ENCODE measurements around the gene AGER.

AGER gene

GRCh38 chr6:32167761-32168262 lies 16.2 kb downstream of the AGER start:
- no peak for DNase-seq

DNA sequence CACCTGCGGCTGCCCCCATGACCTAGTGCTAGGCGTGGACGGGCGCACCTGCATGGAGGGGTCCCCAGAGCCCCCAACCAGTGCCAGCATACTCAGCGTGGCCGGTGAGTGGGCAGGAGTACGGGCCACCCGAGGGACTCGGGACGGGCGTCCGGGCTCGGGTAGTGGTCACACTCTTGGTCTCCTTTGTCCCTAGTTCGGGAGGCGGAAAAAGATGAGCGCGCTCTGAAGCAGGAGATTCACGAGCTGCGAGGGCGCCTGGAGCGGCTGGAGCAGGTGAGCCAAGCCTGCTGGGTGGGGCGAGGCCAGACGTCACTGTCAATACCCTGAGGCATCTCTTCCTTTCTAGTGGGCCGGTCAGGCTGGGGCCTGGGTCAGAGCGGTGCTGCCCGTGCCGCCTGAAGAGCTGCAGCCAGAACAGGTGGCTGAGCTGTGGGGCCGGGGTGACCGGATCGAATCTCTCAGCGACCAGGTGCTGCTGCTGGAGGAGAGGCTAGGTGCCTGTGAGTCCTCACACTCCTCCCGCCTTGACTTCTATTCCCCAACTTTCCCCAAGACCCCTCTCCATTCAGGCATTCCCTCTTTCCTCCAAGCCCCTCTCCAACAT lies 16.8 kb downstream of the AGER start:
- DNase-seq: no peak

DNA sequence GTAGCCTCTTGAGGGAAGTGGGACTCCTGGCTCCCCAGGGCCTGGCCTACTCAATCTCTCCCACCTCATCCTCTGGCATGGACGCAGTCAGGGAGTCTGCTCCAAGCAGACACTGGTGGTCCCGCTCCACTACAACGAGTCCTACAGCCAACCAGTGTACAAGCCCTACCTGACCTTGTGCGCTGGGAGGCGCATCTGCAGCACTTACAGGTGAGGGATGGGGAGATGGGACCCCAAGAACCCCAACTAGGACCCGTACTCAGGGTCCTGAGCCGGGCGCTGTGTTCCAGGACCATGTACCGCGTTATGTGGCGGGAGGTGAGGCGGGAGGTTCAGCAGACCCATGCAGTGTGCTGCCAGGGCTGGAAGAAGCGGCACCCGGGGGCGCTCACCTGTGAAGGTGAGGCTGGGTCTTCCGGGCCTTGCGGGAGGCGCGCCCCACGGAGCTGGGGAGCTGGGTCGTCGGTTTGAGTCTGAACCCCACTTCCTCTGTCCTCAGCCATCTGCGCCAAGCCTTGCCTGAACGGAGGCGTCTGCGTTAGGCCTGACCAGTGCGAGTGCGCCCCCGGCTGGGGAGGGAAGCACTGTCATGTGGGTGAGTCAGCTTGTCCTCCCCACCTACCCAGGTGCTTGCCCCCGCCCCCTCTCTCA lies 17.5 kb downstream of the AGER start:
- no peak for DNase-seq

GRCh38 chr6:32164295-32164694 lies 19.8 kb downstream of the AGER start, which contains the start of gene EGFL8:
Gene EGFL8 (plus strand): TSS chr6:32164595. CDS start chr6:32166166, 1,571 bp downstream.
- DNase-seq: no peak

GRCh38 chr6:32163559-32164258 lies 20.3 kb downstream of the AGER start:
- no peak for DNase-seq

- DNase-seq: no peak
Measured at GRCh38 chr6:32158052-32158451, 26.0 kb downstream of the AGER start.

GRCh38 chr6:32156891-32157290 lies 27.2 kb downstream of the AGER start:
- DNase-seq: no peak

- peak; percentile 48 for DNase-seq
Measured at GRCh38 chr6:32154514-32155161, 29.4 kb downstream of the AGER start.

GRCh38 chr6:32153564-32154513 lies 30.2 kb downstream of the AGER start, which contains the start of gene PPT2:
Gene PPT2 (plus strand): TSS chr6:32154141. CDS start chr6:32154595, 454 bp downstream.
- peak; percentile 85 for DNase-seq

DNA sequence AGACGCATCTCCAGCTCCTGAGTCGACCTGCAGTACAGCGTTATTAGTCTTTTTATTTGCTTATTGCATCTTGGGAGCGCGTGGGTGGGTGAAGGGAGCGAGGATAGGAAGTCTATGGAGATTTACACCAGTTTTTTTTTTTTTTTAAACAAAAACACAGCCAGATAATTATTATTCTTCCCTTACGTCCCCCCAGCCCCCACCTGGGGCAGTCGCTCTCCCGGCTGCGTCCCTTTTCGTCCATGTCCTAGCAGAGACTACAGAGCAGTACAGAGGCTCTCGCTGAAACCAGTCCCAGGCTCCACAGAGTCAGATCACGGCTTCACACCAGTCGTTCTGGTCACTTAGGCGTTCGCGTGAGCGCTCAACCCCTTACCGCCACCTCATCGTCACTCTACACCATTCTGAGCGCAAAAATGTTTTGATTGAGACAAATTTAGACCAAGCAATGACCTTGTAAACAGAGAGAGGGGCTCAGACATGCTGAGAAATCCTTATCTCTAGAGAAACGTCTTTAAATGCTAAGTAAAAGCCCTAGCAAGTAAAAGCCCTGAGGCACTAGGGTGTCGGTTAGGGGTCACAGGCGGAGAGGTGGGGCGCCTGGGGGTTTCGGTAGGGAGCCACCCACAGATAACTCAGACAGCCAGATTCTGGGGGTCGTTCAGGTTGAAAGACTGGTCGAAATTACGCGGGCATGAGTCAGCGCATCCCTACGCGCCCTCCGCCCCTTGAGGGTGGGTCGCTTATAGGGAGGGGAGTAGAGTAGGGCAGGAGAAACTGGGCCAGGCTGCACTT lies 31.1 kb downstream of the AGER start:
- no peak for DNase-seq

- no peak for DNase-seq
Measured at GRCh38 chr6:32151863-32152768, 31.9 kb downstream of the AGER start, which contains the start of gene PRRT1. Gene PRRT1 (minus strand): TSS chr6:32151939. CDS start chr6:32151827, 112 bp downstream.

DNA sequence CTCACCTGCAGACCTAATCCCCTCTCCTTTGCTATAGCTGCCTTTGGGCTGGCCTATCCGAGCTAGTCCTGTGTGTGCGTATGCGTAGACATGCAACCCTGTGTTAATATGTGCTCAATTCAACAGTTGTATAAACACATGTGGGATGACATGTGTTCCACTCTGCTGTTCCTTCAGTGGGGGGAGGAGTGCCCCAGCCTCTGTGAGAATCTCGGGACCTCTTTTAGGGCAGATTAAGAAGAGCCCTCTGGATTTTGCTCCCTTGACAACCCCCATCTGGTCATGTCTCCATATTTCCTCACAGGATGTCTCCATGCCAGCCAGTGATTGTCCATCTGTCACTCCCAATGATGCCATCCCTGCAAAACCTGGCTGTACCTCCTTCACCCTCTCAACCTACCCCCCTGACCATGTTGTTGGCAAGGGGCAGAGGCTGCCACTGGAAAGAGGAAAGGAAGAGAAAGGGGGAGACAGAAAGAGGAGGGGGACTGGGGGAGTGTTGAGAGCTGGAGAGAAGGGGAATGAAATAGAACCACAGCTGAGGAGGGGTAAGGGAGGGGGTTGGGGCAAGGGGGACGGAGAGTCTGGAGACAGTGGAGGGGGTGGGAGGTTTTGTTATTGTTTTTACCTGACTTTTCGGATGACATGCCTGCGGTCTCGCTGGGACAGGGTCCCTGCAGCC lies 32.7 kb downstream of the AGER start:
- no peak for DNase-seq

DNA sequence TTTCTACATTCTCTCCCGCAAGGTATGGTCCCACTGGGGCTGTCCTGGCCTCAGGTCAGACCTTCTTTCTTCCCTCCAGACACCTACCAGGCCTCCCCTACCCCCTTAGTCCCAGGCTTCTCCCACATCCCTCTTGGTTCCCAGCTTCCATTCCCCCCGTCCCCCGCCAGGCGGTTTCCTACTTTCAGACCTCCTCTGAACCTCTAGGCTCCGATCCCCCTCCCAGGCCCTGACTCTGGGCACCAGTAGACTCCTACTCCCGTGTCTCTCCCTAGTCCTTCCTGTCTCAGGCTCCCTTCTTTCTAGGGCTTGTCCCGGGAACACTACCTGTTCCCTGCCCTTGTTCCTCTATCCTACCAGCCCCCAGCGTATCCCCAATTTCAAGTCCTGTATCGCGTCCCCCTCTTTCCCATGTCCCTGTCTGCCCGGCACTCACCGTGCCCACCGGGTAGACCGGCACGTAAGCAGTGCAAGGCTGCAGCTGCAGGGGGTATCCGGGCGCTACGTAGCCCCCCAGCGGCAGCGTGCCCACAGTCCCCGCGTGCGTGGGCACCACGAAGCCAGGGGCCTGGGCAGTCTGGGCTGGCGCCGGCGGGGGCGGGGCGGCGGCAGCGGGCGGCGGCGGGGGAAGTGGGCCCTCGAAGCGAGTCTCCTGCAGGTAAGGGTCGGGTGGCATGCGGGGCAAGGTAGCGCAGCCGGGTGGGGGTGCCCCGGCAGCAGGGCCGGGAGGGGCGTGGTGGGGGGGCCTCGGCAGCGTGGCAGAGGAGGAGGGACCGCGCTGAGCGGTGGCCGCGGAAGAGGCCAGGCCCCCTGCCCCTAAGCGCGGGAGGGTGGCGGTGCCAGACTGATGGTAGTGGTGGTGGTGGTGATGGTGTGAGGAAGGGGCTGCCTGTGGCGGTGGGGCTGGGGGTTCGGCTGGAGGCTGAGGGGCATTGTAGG lies 33.9 kb downstream of the AGER start:
- no peak for DNase-seq

- no peak for DNase-seq
Measured at GRCh38 chr6:32149092-32149755, 34.8 kb downstream of the AGER start.

GRCh38 chr6:32148289-32149091 lies 35.6 kb downstream of the AGER start:
- no peak for DNase-seq

DNA sequence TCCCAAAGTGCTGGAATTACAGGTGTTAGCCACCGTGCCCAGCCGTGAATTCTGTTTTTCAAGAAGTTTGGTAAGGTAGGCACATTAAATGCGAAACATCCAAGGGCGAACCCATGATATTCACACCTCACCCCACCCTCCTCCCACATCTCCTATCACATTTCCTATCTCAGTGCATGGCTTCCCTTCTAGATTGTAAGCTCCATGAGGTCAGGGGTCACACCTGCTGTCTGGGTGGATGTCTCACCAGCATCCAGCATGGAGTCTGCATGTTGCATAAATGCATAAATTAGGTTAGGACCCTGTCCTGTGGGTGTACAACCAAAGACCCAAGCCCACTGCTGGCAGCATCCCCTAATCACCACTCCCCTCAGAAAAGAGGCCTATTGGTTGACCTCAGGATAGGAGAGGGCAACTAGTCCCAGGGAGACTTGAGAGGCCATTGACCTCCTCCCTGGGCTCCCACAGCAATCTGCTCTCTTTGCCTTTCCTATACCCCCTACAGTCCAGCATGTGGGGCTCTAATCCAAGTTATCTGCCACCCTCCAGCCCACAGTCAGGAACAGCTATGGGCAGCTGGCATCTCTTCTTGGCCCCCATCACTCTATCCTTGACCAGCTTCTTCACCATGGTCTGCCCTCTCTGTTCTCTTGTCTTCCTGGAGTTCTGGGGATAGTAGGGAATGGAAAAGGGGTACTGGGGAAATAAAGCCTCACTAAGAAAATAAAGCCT lies 36.5 kb downstream of the AGER start:
- DNase-seq: no peak
